T-helper 2 cell treated with Interferon-gamma antibody and Interleukin-4, amounts not matched to agents 100 ng/mL and 5 ng/mL, for 36 hours (primary cell): Measurements from ENCODE around the gene MYMX. TPM values are rescaled to one million over a fixed set of nuclear protein-coding genes. Genes with fewer than 3 reads are reported as not detected.

ENCODE experiments used
- intact Hi-C: fragments of 100-400 bp; cut with micrococcal nuclease; formaldehyde crosslinking; loops from one replicate; pipeline ENCODE4 v1.15.1; 2023
- total RNA-seq: library from RNA; stranded (reverse); gene quantifications from 2 replicates; pipeline ENCODE4 v1.2.3, GENCODE V29; 2022

MYMX gene
- total RNA-seq, 1 donor from 2014 or later: not detected

DNA sequence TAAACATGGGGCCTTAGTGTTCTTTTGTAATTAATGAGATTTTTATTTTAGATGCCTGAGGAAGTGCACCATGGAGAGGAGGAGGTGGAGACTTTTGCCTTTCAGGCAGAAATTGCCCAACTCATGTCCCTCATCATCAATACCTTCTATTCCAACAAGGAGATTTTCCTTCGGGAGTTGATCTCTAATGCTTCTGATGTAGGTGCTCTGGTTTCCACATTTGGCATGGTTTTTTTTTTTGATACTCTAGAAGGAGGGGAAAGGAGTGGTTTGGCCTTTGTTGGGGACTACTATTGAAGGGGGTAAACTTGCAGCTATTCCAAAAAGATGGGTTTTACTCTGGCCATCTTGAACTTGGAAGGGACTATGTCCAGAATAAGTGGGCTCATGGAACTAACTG is 31.9 kb downstream of the MYMX start:
- intact Hi-C loops: loop anchor here (5.0 kb wide), 2 partner anchors 121 to 476 kb away; partner anchors contain the start of genes MRPL14, TMEM63B and VEGFA

DNA sequence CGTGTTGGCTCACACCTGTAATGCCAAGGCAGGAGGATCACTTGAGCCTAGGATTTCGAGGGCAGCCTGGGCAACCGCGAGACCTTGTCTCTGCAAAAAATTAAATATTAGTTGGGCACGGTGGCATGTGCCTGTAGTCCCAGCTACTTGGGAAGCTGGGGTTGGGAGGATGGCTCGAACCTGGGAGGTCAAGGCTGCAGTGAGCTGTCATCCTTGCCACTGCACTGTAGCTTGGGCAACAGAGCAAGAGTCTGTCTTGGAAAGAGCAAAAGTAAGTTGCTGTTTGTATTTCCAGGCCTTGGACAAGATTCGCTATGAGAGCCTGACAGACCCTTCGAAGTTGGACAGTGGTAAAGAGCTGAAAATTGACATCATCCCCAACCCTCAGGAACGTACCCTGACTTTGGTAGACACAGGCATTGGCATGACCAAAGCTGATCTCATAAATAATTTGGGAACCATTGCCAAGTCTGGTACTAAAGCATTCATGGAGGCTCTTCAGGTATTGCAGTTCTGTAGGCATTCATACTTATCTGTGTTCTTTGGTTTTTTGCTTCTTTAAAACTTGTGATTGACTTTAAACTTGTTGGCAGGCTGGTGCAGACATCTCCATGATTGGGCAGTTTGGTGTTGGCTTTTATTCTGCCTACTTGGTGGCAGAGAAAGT is 32.5 kb downstream of the MYMX start:
- intact Hi-C loops: loop anchor here (5.0 kb wide), 2 partner anchors 122 to 477 kb away; partner anchors contain the start of genes MRPL14, TMEM63B and VEGFA

DNA sequence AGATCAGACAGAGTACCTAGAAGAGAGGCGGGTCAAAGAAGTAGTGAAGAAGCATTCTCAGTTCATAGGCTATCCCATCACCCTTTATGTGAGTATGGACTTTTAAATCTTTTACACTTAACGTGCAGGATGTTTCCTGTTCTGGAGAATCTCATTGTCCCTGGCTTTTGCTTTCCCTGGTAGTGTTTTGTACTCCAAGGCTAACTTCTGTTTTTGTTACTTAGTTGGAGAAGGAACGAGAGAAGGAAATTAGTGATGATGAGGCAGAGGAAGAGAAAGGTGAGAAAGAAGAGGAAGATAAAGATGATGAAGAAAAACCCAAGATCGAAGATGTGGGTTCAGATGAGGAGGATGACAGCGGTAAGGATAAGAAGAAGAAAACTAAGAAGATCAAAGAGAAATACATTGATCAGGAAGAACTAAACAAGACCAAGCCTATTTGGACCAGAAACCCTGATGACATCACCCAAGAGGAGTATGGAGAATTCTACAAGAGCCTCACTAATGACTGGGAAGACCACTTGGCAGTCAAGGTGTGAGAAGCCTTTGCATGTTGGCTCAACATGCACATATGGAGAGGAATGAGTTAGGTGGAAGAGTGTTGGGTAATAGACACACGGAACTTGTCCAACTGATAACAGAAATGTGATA is 33.5 kb downstream of the MYMX start:
- intact Hi-C loops: no loop called here

DNA sequence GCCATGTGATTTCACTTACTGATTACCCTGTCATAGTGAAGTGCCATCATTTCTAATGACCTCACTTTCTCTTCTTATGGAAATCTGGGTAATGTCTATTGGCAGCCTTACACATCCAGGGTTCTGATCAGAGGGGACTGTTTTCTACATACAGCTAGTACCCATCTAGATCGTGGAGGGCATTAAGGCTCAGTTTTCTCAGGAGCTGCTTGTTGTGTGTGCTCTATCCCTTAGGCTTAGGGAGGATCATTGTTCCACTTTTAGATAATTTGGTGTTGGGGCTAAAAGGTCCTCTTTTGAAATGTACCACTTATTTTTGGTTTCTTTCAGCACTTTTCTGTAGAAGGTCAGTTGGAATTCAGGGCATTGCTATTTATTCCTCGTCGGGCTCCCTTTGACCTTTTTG is 34.0 kb downstream of the MYMX start:
- intact Hi-C loops: no loop called here

DNA sequence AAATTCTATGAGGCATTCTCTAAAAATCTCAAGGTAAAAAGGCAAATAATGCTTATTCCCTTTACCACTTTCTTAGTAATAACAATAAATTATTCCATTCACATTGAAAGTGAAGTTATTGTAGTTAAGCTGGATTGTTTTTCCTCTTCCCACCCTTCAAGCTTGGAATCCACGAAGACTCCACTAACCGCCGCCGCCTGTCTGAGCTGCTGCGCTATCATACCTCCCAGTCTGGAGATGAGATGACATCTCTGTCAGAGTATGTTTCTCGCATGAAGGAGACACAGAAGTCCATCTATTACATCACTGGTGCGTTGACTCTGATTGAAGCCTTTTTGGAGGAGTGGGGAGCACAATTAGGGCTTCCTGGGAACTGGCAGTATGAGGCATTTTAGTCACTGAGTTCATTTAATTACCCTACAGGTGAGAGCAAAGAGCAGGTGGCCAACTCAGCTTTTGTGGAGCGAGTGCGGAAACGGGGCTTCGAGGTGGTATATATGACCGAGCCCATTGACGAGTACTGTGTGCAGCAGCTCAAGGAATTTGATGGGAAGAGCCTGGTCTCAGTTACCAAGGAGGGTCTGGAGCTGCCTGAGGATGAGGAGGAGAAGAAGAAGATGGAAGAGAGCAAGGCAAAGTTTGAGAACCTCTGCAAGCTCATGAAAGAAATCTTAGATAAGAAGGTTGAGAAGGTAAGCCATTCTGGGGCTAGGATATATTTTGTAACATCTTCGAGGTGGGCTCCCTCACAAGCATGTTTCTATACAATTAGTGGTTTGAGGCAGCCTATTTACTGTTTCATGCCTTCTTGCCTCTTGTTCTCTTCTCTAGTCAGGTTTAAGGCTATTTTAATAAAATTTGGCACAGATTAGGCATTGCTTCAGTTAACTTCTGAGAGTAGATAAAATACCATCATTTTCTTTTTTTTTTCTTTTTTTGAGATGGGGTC is 35.1 kb downstream of the MYMX start:
- intact Hi-C loops: no loop called here

DNA sequence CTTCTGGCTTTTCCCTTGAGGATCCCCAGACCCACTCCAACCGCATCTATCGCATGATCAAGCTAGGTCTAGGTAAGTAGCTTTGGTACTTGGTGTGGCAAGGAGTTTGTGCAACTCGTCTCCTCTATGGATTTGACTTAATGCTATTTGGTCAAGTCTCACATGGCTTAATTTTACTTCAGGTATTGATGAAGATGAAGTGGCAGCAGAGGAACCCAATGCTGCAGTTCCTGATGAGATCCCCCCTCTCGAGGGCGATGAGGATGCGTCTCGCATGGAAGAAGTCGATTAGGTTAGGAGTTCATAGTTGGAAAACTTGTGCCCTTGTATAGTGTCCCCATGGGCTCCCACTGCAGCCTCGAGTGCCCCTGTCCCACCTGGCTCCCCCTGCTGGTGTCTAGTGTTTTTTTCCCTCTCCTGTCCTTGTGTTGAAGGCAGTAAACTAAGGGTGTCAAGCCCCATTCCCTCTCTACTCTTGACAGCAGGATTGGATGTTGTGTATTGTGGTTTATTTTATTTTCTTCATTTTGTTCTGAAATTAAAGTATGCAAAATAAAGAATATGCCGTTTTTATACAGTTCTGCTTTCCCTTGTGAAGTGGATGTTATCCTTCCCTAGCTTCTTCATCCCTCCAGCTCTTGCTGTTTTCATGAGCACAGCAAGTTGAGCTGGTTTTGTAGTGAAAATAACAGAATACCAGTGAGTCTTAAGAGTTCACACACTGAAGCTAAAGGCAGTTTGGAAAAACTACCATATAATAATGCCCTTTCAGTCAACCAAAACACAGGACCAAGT is 36.8 kb downstream of the MYMX start:
- intact Hi-C loops: no loop called here

DNA sequence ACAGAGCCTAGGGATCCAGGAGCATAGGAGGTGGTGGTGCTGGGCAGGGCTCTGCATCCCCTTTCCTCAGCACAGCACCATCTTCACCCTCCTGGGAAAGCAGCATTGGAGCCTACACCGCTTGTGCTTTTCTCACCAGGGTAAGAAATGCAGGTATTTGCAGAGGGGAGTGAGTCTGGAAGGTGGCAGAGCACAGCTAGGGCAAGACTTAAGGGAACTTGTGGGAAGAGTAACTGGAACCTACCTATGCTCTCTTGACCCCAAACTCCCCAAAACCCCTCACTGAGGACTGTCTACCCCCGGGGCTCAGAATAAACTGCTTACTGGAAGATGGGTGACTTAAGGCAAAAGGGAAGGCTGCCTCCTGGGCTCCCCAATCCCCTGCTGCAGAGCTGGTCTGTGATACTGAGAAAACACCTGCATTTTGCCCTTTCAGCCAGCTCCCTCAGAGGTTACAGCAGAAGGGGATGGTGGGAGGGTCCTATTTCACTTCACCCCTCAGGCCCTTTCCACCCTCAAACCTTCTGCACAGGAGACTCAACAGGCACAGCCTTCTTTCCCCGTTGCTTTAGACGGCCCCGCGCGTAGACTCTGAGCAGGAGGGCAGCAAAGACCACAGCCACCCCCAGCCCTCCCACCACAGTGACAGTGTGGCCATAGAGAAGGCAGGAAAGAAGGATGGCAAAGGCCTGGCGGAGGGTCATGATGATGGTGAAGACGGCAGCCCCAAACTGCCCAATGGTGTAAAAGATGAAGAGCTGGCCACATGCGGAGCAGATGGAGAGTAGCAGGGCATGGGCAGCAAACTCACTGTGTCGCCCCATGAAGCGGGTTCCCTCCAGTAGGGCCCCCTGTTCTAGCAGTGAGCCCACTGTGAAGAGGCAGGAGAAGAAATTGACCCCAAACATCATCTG is 37.7 kb downstream of the MYMX start:
- intact Hi-C loops: no loop called here

DNA sequence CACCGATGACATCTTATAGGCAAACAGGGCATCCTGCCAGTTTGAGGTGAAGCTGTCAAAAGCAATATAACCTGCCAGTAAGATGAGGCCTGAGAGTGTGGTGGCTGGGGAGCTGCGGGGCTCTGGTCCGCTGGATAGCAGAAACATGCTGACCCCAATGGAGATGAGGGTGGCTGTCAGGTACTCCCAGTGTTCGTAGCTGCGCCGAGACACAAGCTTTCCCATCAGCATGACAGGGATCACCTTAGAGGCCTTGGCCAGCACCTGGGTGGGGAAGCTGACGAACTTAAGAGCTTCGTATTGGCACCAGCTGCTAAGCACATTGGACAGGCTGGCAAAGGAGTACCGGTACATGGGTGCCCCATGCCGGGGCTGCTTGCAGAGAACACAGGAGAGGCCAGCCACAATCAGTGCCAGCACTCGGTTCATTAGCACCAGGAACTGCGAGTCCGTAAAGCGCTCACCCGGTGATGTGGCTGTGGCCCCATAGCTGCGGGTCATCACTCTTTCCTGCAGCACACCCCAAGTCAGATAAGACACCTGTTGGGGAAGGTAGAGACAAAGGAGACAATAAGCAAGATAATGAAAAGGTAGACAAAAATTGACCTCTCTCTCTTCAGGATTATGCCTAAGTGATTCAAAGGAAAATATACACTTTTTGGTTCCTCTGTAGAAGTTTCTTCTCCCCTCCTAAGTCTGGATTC is 38.5 kb downstream of the MYMX start:
- intact Hi-C loops: no loop called here

DNA sequence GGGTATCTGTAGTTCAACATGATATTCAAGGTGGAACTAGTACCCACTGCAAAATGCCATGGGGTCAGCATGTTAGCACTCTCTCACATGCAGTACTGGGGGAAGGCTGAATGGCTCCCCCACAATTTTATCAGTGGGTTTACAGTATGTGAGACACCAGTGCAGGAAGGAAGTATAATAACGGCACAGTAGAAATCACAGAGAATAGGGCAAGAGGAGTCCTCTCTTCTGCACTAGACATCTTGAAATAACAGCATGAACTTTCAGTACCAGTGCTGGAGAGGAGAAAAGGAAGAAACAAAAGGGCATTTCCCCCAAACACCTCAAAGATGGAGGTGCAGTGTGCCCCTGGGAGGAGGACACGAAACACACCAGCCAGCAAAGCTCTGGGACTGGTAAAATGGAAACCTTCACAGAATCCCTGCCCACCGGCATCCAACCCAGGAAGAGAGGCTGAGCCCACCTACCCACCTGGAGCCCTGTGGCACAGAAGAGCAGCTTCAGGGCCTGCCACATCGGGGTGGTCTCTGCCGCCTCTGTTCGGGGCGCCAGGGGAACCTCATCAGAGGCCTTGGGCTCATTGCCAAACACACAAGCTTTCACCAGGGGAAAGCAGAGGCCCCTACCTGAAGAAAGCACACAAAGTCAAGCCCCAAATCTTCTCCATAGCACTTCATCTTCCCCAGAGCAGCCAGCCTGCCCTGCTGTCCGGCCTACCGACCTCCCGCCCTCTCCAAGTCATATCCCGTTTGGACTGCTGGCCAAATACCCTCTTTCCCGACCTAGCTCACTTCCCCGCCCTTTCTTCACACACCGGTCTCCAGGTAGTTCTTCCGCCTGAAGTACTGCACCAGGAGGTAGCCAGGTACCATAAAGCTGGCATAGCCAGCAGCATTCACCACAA is 39.4 kb downstream of the MYMX start:
- intact Hi-C loops: no loop called here

DNA sequence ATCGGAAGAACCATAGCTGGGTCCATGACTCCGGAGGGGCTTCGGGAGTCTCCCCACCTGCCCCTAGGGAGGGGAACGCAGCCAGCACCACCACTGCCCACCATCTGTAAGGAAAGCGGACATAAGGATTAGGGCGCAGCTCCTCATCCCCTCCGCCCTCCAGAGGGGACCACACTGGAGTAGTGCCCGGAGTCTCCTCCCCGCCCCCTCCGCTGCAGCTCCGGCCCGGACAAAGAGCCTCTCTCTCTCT is 40.0 kb downstream of the MYMX start:
- intact Hi-C loops: loop anchor here (1.0 kb wide), 3 partner anchors 9 to 84 kb away; partner anchors contain the start of genes HSP90AB1 and NFKBIE

DNA sequence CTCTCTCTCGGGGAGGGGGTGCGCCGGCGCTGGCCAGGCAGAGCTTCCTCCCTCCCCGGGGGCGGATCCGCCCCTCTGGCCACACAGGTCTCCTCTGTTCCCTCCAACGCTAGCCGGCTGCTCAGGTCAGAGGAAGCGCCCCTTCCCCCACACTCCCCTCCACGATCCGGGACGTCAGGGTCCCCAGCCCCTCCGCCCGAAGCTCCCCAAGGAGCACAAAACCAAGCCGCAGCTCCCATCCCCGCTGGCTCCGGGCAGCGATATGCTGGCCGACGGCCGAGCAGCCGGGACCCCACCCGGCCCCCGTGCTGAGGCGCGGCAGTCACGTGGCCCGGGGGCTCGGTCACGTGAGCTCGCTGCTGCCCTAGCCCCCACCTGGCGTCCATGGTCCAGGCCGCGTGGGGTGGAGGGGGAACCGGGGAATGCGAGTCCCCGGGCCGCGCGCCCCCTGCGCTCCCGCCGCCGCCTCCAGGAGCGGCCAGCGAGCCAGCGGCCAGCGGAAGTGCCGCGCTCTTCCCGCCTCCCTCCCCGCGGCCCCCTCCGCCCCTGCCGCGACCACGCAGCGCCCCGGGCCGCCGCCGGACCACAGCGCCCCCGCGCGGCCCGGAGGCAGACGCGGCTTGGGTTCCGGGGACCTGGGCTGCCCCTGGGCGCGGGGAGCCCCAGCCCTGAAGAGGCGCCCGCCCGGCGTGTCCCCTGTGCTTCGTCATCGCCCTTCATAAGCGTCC is 40.5 kb downstream of the MYMX start, which contains the start of gene SLC35B2:
Gene SLC35B2, minus strand, starts transcription at position 504 of the 728 bp plus-strand sequence. Its CDS starts 118 bp downstream, at position 386.
- intact Hi-C loops: loop anchor here (1.0 kb wide), 3 partner anchors 8 to 85 kb away; partner anchors contain the start of genes HSP90AB1 and NFKBIE

DNA sequence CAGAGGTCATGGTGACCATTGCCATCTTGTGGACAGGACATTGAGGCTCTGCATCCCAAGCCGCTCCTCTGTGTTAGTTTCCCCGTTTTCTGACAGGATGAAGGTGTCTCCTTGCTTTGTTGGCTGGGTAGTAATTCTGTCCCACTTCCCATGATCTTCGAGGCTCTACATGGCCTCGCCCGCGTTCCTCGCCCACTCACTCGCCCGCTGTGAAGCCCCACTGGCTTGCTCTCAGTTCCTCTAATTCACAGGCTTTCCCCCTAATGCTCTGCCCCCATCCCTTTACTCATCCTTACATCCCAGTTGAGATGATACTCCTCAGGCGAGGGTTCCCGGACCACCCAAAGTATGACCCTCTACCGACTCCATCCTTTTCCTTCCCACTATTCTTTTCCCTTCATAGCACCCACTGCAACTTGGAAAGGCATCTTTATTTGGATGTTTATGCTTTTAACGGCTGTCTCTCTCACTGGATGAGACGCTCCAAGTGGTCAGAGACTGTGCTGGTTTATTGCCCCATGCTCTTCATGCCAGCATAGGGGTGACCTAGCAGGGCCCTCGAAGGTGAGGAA is 41.1 kb downstream of the MYMX start:
- intact Hi-C loops: loop anchor here (1.0 kb wide), 3 partner anchors 7 to 86 kb away; partner anchors contain the start of genes HSP90AB1 and NFKBIE

DNA sequence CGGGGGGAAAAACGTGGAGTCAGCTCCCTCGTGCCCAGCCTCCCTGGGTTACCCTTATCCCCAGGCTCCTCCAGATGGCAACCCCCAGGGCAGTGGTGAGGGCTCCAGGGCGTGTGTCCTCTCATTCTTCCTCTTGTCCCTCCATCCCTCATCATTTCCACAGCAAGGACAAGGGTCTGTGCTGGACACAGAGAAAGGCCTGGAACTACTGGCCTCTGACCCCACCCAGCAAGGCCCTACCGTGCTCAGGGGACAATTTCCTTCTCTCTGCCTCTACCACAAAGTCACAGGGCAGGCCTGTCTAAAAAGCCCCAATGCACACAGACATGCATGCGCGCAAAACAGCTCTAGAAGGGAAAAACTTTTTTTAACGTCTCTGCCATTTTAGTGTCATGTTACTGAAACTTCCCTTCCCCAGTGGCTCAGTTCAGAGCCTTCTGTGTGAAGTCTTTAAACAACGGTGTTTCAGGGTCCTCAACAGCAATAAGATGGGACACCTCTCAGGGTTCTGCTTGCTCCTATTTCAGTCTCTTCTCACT is 41.7 kb downstream of the MYMX start:
- intact Hi-C loops: no loop called here

DNA sequence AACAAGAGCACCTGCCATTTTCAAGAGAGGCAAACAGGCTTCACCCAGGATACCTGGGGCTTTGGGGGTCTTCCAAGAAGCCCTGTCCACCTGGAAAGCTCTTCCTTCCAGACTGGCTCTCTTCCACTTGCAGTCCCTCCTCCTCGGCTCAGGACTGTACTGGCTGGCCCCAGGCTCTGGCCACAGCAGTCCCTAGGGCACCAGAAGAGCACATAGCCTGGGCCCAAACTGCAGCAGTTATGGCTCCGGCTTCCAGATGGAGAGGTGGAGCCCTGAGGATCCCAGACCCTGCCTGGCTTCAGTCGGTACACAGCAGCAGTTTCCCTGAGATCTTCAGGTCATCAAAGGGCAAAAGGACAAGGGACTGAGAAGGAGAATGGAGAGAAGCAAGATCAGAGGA is 42.2 kb downstream of the MYMX start:
- intact Hi-C loops: no loop called here

DNA sequence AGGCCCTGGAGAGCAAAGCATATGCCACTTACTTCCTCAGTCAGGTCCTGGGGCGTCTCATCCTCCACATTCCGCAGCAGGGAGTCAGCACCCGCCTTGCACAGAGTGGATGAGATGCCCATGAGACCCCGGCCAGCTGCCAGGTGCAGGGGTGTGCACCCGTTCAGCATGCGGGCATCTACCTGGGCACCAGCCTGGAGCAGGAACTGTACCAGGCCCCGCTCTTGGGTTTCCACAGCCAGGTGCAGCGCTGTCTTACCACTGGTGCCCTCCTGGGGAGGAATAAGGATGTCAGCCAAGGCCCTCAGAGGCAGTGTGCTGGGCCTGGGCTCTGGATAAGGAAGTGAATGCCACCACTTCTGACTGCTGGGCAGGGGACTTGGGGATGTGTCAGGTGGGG is 43.3 kb downstream of the MYMX start:
- intact Hi-C loops: no loop called here

DNA sequence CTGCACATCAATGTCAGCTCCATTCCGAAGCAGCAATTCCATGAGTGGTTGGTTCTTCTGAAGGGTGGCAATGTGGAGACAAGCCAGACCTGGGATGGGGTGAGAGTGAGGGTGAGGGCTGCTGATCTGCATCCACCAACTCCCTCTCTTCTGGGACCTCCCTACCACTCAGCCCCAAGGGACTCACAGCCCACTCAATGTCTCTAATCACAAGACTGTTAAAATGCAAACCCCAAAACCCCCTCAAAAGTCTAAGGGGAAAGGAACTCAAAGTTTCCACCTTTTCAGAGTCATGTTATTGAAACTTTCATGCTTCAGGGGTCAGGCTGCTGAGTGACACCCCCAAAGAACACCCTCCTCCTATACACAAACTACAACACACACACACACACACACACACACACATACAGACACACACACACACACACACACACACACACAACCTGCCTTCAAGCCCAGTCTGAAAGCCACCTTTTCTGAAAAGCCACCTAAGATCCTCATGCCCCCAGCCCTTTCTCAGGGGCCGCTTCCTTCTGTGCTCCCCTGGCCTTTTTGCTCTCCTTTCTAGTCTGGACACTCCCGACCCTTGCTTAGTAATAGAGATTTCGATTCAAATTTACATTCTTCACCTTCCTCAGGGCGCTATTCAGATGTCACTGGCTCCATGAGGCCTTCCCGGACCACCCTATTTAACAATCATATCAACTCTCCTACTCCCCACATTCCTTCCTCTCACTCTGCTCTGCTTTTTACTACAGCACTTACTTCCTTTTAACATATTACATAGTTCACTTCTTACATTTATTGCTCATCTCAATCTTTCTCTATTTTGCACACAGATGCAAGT is 43.9 kb downstream of the MYMX start:
- intact Hi-C loops: no loop called here
